ENCODE results near the gene TSBP1. TPM values are rescaled to one million over a fixed set of nuclear protein-coding genes. Genes with fewer than 3 reads are reported as not detected.

Gene TSBP1
- total and polyA plus RNA-seq, 2 of the 8 experiments (the other 6 are each of a cell fraction or from before 2014, with no cell fraction given) = not detected

DNA sequence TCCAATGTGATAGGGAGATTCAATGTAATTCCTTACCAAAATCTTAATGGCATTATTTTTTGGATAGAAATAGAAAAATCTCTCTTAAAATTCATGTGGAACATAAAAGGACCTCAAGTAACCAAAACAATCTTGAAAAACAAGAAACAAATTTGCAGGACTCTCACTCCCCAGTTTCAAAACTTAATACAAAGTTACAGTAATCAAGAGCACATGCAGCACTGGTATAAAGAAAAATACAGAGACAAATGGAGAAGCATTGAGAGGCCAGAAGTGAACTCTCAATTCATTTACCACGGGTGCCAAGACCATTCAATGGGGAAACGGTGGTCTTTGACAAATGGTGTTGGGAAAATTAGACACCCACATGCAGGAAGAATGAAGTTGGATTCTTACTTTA is 7.8 kb upstream of the TSBP1 start:
- Histone ChIP-seq H2BK120ac (replicated peaks; ENCODE audit: low read depth, low read length) (no peak overlapping the region), H2BK15ac (ENCODE audit: low read length) (no peak overlapping the region), H3K9me3 (ENCODE audit: insufficient read depth in 2 of 2, low read depth in 1 of 2, low read length in 1 of 2) (no peaks in the 10 kb centered on the region), H3K23me2 (ENCODE audit: low read depth, low read length) (no peaks in the 10 kb centered on the region), H2BK12ac (ENCODE audit: low read depth, low read length) (no peak overlapping the region), H3K14ac (ENCODE audit: insufficient read length) (no peak overlapping the region), H4K8ac (ENCODE audit: extremely low read depth, insufficient read depth, low read length) (no peak overlapping the region), H3K79me2 (ENCODE audit: control insufficient read depth in 1 of 2, insufficient read depth in 2 of 2, low read length in 2 of 2) (no peaks in the 10 kb centered on the region), H3K56ac (replicated peaks; ENCODE audit: insufficient read length, low read depth, low read length) (no peak overlapping the region), H4K20me1 (replicated peaks in 1 of 2; ENCODE audit: control insufficient read depth in 1 of 2, insufficient read depth in 2 of 2, low read length in 2 of 2) (no peaks in the 10 kb centered on the region), H2BK5ac (ENCODE audit: low read depth, low read length) (no peak overlapping the region), H3K27me3 (replicated peaks in 1 of 4; ENCODE audit: control insufficient read depth in 3 of 4, extremely low read depth in 1 of 4, insufficient read depth in 3 of 4, low read length in 3 of 4) (no peaks in the 10 kb centered on the region), H4K5ac (ENCODE audit: insufficient read length, low read depth, low read length) (no peak overlapping the region), H3K9ac (replicated peaks in 1 of 4; ENCODE audit: extremely low read depth in 1 of 4, low read depth in 3 of 4, low read length in 3 of 4) (no peak overlapping the region), H3K4me2 (ENCODE audit: insufficient read depth in 1 of 2, low read depth in 2 of 2, low read length in 2 of 2) (no peak overlapping the region), H2AFZ (ENCODE audit: low read length) (no peak overlapping the region), H3K27ac (ENCODE audit: low read depth, low read length) (no peak overlapping the region), H2AK5ac (ENCODE audit: low read depth, low read length) (no peak overlapping the region), H3K4me3 (ENCODE audit: extremely low read depth in 1 of 4, insufficient read depth in 2 of 4, low read depth in 3 of 4, low read length in 4 of 4) (no peak overlapping the region), H3K79me1 (ENCODE audit: low read depth, low read length) (no peaks in the 10 kb centered on the region), H4K91ac (replicated peaks; ENCODE audit: insufficient read length, low read length) (no peak overlapping the region), H3K4me1 (replicated peaks in 1 of 4; ENCODE audit: control insufficient read depth in 3 of 4, insufficient read depth in 4 of 4, low read length in 3 of 4) (no peaks in the 10 kb centered on the region), H3K18ac (ENCODE audit: extremely low read depth, low read length) (no peak overlapping the region), H3K4ac (replicated peaks; ENCODE audit: insufficient read length, low read depth, low read length) (no peak overlapping the region), H3K23ac (ENCODE audit: insufficient read length) (no peak overlapping the region), H2BK20ac (ENCODE audit: low read length) (no peak overlapping the region), H3K36me3 (ENCODE audit: control insufficient read depth in 2 of 4, insufficient read depth in 4 of 4, low read length in 3 of 4) (no peaks in the 10 kb centered on the region)
- DNase-seq (ENCODE audit: low read depth in 1 of 2, low spot score in 2 of 2) = no peak
- POLR2A ChIA-PET (ENCODE audit: partially characterized antibody) = no interaction called here
- WGBS, 2 experiments (ENCODE audit: extremely low coverage in 1 of 2, insufficient coverage in 1 of 2, insufficient read length in 1 of 2, insufficient replicate concordance in 2 of 2, low coverage in 1 of 2, low lambda C conversion rate in 2 of 2, missing lambda C conversion rate in 1 of 2) = 88% methylated on average over 2 of the region's 2 CpGs; no CpG with 5 or more reads in 1 of the 2 experiments
- CTCF ChIA-PET (ENCODE audit: partially characterized antibody) = no interaction called here
- TF ChIP-seq TAF7 (optimal IDR thresholded peaks at IDR 0.05; ENCODE audit: borderline replicate concordance, low read depth, low read length) = no peak
- no peak for FAIRE-seq
